DOHH2 (cell line): Measurements from ENCODE around the gene IL1RAP.

Source experiments
- EZH2phosphoT487 ChIP-seq: fragments of 200-600 bp; sonication (generic); IDR thresholded peaks from 2 replicates; pipeline ENCODE4 v1.6.1; 2017; ENCODE audit warnings: borderline replicate concordance, mild to moderate bottlenecking, antibody characterized with exemption, low read length, moderate library complexity, mixed read lengths
- TF ChIP-seq, protein P1 (sequence below): fragments of 200-600 bp; sonication (generic); IDR thresholded peaks from one replicate; pipeline ENCODE4 v1.5.1; 2014; ENCODE audit warnings: antibody characterized with exemption, mild to moderate bottlenecking, low read depth, low read length; ENCODE audit not compliant: poor library complexity, severe bottlenecking

DNA sequence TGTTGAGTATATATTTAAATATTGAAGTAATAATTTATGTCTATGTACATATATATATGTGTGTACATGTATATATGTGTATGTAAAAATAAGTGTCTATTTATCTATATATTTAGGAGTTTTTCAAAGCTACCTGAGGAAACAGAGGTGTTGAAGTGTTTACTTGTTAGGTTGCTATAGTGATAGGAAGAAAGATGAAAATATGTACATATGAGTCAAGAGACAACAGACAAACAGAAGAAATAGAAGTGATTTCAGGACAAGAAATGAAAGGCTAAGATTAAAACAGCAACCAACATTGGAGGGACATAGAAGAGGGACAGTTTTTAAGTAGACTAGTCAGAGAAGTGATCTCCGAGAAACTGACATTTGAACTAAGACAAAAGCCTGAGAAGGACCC lies 11.1 kb downstream of the IL1RAP start:
- TF ChIP-seq, protein P1, sequence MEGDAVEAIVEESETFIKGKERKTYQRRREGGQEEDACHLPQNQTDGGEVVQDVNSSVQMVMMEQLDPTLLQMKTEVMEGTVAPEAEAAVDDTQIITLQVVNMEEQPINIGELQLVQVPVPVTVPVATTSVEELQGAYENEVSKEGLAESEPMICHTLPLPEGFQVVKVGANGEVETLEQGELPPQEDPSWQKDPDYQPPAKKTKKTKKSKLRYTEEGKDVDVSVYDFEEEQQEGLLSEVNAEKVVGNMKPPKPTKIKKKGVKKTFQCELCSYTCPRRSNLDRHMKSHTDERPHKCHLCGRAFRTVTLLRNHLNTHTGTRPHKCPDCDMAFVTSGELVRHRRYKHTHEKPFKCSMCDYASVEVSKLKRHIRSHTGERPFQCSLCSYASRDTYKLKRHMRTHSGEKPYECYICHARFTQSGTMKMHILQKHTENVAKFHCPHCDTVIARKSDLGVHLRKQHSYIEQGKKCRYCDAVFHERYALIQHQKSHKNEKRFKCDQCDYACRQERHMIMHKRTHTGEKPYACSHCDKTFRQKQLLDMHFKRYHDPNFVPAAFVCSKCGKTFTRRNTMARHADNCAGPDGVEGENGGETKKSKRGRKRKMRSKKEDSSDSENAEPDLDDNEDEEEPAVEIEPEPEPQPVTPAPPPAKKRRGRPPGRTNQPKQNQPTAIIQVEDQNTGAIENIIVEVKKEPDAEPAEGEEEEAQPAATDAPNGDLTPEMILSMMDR = no peak
- no peak for TF ChIP-seq EZH2phosphoT487
